Femur (tissue), 1 donor: ENCODE data around the gene KRTAP9-1.
"Not testable (repeated sequence)": the region's sequence is repeated elsewhere in the genome, so short reads cannot be mapped to it uniquely, and the experiment has no call there.

Experiments
- DNase-seq: peaks from one replicate; pipeline ENCODE4 v3.0.0-alpha.2; 2017

The KRTAP9-1 gene

GRCh38 chr17:41184480-41184961 lies 5.2 kb upstream of the KRTAP9-1 start, which contains the start of gene KRTAP4-1:
TSS of gene KRTAP4-1 (minus strand) at chr17:41184911. CDS start at chr17:41184854, 57 bp downstream.
- no peak for DNase-seq

DNA sequence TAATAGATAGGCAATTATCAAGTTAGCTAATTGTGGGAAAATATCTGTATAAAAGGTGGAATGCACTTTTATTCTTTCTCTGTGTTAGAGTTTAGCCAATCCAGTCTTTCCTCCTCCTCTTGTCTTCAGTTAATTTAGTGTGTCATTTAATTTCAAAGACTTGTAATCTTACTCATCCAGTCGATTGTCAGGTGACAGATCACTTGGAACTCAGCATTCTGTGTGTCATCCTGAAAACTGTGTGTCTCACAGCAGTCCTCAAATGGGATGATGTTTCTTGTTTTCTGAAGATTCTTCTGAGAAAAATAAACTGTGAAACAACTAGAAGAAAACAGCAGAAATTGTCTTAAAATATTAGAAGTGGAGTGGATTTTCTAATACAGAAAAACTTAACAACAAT lies 4.7 kb upstream of the KRTAP9-1 start:
- no peak for DNase-seq

- peak; percentile 28 for DNase-seq
Observed at GRCh38 chr17:41186872-41187271, 2.8 kb upstream of the KRTAP9-1 start.

- no peak for DNase-seq
Observed at GRCh38 chr17:41190328-41190727, 641 bp downstream of the KRTAP9-1 start.

GRCh38 chr17:41196068-41196467 lies 6.4 kb downstream of the KRTAP9-1 start:
- DNase-seq = no peak

DNA sequence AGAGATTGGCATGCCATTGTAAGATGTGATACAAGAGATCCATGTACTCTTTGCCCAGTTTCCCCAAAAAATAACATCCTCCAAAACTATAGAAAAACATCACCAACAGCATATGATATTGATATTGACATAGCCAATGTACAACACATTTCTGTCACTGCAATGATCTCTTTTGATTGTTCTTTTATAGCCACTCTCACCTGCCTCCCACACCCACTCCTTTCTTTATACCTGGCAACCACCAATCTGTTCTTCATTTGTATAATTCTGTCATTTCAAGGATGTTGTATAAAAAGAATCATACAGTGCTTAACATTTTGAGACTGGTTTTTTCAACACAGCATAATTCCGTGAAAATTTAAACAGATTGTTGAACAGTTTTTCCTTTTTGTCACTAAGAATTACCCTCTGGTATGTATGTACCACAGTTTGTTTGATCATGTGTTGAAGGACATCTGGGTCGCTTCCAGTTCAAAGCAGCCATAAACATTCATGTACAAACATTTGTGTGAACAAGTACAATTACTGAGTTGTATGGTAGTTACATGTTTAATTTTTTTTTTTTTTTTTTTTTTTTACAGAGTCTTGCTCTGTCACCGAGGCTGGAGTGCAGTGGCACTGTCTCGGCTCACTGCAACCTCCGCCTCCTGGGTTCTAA lies 9.9 kb downstream of the KRTAP9-1 start:
- no peak for DNase-seq

DNA sequence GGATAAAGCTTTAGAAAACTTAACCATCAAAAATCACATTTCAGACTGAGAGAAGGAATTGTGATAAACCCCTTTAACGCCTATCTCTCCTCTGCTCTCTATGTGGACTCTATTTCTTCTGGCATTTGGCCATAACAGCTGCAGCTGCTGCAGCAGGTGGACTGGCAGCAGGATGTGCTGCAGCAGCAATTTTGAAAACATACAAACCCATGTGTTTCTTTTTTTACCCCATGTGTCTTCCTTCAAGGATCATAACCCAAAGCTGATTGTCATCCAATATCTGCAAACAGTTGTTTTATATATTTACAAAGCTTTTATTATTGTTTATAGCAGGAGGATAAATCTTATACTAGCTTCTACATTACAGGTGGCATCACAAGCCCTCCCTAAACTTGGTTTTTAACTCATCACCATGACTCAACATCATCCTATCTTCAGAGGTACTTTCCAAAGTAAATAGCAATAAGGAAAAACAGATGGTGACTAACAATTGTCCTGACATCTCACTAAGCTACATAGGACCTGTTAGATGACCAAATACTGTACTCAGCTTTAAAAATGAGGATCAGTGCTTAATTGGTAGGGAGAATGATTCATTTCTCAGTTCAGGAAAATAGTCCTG lies 22.3 kb downstream of the KRTAP9-1 start:
- DNase-seq = no peak

GRCh38 chr17:41212524-41213169 lies 23.0 kb downstream of the KRTAP9-1 start:
- DNase-seq = no peak

- DNase-seq = no peak
Observed at GRCh38 chr17:41215681-41216080, 26.0 kb downstream of the KRTAP9-1 start.

DNA sequence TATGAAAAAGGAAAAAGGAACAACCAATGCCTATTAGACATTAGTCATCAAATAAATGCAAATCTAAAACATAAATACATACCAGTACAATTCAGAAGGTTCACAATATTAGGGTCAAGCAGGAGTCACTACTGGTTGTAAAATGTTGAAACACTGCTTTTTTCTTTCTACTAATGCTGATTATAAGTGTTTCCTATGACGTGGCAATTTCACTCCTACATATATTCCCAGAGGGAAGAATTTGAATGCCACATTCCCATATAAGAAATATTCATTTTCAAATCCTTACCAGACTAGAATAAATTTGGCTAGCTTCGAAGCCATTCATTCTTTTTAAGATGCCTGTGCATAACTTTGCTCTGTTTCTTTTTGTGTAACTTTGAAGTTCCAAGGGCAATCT lies 34.1 kb downstream of the KRTAP9-1 start:
- no peak for DNase-seq

DNA sequence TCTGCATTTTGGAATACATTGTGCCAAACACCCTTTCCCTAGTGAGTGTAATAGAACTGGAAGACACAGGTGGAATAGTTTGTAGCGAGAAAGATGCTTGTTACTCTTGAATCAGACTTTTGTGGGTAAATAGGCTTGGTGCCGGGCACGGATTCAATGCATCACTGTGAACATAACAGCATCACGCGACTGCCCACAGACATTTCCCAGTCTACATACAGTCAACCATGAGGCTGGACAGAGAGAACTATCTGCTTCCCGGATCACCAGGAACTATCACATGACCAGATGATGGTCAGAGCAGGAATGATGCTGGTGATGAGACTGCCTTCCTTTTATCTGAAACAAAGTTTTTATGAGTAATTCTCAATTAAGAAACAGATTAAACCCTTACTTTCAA lies 36.4 kb downstream of the KRTAP9-1 start:
- no peak for DNase-seq

- DNase-seq = not testable (repeated sequence)
Observed at GRCh38 chr17:41226598-41227095, 37.0 kb downstream of the KRTAP9-1 start, which contains the start of gene KRTAP9-2. TSS of gene KRTAP9-2 (plus strand) at chr17:41226648. CDS start at chr17:41226655, 7 bp downstream.

- DNase-seq = no peak
Observed at GRCh38 chr17:41230094-41230493, 40.4 kb downstream of the KRTAP9-1 start.

DNA sequence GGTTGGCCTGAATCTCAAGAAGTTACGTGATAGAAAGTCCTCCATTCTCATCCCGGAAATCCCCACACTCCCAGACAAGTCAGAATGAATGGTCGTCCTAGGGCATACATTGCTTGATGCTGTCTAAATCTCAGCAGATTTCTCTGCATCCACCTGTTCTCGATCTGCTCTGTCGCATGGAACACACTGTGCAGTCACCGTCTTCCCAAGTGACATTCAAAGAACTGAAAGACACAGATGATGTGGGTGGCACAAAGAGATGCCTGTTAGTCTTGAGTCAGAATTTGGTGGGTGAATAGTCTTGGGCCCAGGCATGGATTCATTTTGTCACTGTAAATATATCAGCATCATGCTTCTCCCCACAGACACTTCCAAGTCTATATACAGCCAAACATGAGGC lies 42.0 kb downstream of the KRTAP9-1 start:
- no peak for DNase-seq

- not testable (repeated sequence) for DNase-seq
Observed at GRCh38 chr17:41232399-41233105, 42.9 kb downstream of the KRTAP9-1 start, which contains the start of gene KRTAP9-3. TSS of gene KRTAP9-3 (plus strand) at chr17:41232449. CDS start at chr17:41232502, 53 bp downstream.

- not testable (repeated sequence) for DNase-seq
Observed at GRCh38 chr17:41237116-41237515, 47.4 kb downstream of the KRTAP9-1 start.

DNA sequence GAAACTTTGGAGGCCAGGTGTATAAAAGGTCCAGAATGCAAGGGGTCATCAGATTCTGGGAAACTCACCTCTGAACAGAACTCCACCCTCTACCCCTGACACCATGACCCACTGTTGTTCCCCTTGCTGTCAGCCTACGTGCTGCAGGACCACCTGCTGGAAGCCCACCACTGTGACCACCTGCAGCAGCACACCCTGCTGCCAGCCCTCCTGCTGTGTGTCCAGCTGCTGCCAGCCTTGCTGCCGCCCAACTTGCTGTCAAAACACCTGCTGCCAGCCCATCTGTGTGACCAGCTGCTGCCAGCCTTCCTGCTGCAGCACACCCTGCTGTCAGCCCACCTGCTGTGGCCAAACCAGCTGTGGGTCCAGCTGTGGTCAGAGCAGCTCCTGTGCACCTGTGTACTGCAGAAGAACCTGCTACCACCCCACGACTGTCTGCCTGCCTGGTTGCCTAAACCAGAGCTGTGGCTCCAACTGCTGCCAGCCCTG lies 48.3 kb downstream of the KRTAP9-1 start, which contains the start of gene KRTAP9-8:
KRTAP9-8 (plus strand) TSS at position 51 of the 489 bp plus-strand sequence; CDS start at position 104, 53 bp downstream.
- not testable (repeated sequence) for DNase-seq
